HCT116 (cell line): ENCODE measurements around the gene HDAC10.

ENCODE experiments used
- CEBPB ChIP-seq: IDR thresholded peaks from 2 replicates; pipeline ENCODE4 v1.6.1; 2012; ENCODE audit warnings: low read depth
- ELF1 ChIP-seq: IDR thresholded peaks from 2 replicates; pipeline ENCODE4 v1.6.1; 2012; ENCODE audit warnings: low read depth, borderline replicate concordance
- EZH2 ChIP-seq: fragments of 200-600 bp; sonication (generic); IDR thresholded peaks from 2 replicates; pipeline ENCODE4 v1.6.1; 2017; ENCODE audit warnings: antibody characterized with exemption, mixed run types
- EZH2phosphoT487 ChIP-seq: fragments of 200-600 bp; IDR thresholded peaks from 2 replicates; pipeline ENCODE4 v1.6.1; 2018; ENCODE audit warnings: antibody characterized with exemption, borderline replicate concordance
- FOSL1 ChIP-seq: IDR thresholded peaks from 2 replicates; pipeline ENCODE4 v1.6.1; 2012; ENCODE audit warnings: low read depth
- POLR2A ChIP-seq: IDR thresholded peaks from 2 replicates; pipeline ENCODE4 v1.7.0; 2011; ENCODE audit warnings: borderline replicate concordance; ENCODE audit not compliant: insufficient read depth, insufficient read length; ENCODE audit errors: extremely low read depth
- POLR2AphosphoS5 ChIP-seq: IDR thresholded peaks from 2 replicates; pipeline ENCODE4 v1.6.1; 2011; ENCODE audit warnings: mild to moderate bottlenecking, low read depth, low read length, moderate library complexity
- SIN3A ChIP-seq: IDR thresholded peaks from 2 replicates; pipeline ENCODE4 v1.6.1; 2012; ENCODE audit warnings: low read depth
- YY1 ChIP-seq: IDR thresholded peaks from 2 replicates; pipeline ENCODE4 v1.6.1; 2011; ENCODE audit warnings: low read length, low read depth, moderate library complexity, mild to moderate bottlenecking; ENCODE audit not compliant: insufficient replicate concordance; ENCODE audit errors: extremely low read depth
- ZFX ChIP-seq: fragments of 450-650 bp; IDR thresholded peaks from 2 replicates; pipeline ENCODE4 v1.6.1; 2017
- ZNF274 ChIP-seq: fragments of 200-500 bp; sonication (Bioruptor generic); IDR thresholded peaks from 2 replicates; pipeline ENCODE4 v1.6.1; 2014; ENCODE audit warnings: mild to moderate bottlenecking, low read depth, low read length, inconsistent platforms
- TF ChIP-seq, protein P1 (sequence below), 3 experiments: fragments of 200-600 bp in 1 of 3; sonication (generic) in 1 of 3; IDR thresholded peaks in 2 of 3; conservative IDR thresholded peaks in 1 of 3; 2 replicates each; pipeline ENCODE4 v1.5.1; 2012 to 2017; ENCODE audit warnings: low read depth in 2 of 3, low read length in 2 of 3, antibody characterized with exemption in 1 of 3, borderline replicate concordance in 1 of 3, control low read depth in 1 of 3, mild to moderate bottlenecking in 1 of 3, mixed read lengths in 1 of 3, mixed run types in 1 of 3, moderate library complexity in 1 of 3; ENCODE audit not compliant: insufficient read depth in 1 of 3
- TF ChIP-seq, protein P2 (sequence below): IDR thresholded peaks from 2 replicates; pipeline ENCODE4 v1.6.1; 2012; ENCODE audit warnings: low read depth
- TF ChIP-seq, protein P3 (sequence below): IDR thresholded peaks from 2 replicates; pipeline ENCODE4 v1.6.1; 2012

DNA sequence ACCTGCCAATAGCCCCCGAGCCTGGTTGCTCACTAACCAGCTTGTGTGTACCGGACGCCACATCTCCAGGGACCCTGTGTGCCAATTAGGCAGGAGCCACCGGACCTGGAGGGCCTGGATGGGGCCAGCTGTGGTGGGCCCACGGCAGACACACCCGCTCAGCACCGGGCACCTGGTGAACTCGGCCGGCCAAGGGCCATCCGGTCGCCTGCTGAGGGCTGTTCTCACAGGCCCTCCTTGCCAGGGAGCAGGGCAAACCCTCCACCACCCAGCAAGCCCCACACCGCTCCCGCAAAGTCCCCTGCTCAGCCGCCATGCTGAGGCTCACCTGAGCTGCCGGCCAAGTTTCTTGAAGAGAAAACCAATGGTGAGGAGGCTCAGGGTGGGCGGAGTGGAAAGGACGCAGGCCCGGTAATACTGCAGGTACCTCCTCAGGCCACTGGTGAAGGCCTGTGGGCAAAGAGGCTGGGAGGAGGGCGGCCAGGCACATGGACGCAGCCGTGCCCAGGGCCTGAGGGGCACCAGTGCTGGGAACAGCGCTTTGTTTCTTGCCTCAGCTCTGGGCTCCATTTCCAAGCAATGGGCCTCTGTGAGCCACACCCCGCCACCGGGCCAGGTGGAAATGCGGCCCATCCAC lies 23.4 kb downstream of the HDAC10 start:
- TF ChIP-seq CEBPB, result no peak
- TF ChIP-seq, protein P1, sequence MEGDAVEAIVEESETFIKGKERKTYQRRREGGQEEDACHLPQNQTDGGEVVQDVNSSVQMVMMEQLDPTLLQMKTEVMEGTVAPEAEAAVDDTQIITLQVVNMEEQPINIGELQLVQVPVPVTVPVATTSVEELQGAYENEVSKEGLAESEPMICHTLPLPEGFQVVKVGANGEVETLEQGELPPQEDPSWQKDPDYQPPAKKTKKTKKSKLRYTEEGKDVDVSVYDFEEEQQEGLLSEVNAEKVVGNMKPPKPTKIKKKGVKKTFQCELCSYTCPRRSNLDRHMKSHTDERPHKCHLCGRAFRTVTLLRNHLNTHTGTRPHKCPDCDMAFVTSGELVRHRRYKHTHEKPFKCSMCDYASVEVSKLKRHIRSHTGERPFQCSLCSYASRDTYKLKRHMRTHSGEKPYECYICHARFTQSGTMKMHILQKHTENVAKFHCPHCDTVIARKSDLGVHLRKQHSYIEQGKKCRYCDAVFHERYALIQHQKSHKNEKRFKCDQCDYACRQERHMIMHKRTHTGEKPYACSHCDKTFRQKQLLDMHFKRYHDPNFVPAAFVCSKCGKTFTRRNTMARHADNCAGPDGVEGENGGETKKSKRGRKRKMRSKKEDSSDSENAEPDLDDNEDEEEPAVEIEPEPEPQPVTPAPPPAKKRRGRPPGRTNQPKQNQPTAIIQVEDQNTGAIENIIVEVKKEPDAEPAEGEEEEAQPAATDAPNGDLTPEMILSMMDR (IDR thresholded peaks at IDR 0.05 in 2 of 3, conservative IDR thresholded peaks at IDR 0.05 in 1 of 3; ENCODE audit: borderline replicate concordance in 1 of 3, insufficient read depth in 1 of 3, low read depth in 2 of 3, low read length in 2 of 3), result no peak
- TF ChIP-seq ZNF274, result no peak
- TF ChIP-seq POLR2AphosphoS5, result no peak
- TF ChIP-seq SIN3A, result no peak
- TF ChIP-seq POLR2A, result no peak
- no peak for TF ChIP-seq ZFX
- no peak for TF ChIP-seq ELF1
- no peak for TF ChIP-seq EZH2
- TF ChIP-seq EZH2phosphoT487, result no peak
- TF ChIP-seq, protein P2, sequence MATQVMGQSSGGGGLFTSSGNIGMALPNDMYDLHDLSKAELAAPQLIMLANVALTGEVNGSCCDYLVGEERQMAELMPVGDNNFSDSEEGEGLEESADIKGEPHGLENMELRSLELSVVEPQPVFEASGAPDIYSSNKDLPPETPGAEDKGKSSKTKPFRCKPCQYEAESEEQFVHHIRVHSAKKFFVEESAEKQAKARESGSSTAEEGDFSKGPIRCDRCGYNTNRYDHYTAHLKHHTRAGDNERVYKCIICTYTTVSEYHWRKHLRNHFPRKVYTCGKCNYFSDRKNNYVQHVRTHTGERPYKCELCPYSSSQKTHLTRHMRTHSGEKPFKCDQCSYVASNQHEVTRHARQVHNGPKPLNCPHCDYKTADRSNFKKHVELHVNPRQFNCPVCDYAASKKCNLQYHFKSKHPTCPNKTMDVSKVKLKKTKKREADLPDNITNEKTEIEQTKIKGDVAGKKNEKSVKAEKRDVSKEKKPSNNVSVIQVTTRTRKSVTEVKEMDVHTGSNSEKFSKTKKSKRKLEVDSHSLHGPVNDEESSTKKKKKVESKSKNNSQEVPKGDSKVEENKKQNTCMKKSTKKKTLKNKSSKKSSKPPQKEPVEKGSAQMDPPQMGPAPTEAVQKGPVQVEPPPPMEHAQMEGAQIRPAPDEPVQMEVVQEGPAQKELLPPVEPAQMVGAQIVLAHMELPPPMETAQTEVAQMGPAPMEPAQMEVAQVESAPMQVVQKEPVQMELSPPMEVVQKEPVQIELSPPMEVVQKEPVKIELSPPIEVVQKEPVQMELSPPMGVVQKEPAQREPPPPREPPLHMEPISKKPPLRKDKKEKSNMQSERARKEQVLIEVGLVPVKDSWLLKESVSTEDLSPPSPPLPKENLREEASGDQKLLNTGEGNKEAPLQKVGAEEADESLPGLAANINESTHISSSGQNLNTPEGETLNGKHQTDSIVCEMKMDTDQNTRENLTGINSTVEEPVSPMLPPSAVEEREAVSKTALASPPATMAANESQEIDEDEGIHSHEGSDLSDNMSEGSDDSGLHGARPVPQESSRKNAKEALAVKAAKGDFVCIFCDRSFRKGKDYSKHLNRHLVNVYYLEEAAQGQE, result no peak
- TF ChIP-seq, protein P3, sequence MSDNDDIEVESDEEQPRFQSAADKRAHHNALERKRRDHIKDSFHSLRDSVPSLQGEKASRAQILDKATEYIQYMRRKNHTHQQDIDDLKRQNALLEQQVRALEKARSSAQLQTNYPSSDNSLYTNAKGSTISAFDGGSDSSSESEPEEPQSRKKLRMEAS, result no peak
- no peak for TF ChIP-seq YY1
- TF ChIP-seq FOSL1, result no peak
